ENCODE measurements around the gene LIME1.

GRCh38 chr20:63751471-63752271, 15.2 kb downstream of the LIME1 start:
- TF ChIP-seq CTCF (IDR thresholded peaks at IDR 0.05) (no peak), POLR2A (IDR thresholded peaks at IDR 0.05) (no peak)
